WTC11 (cell line): ENCODE measurements around the gene MYL5. TPM values are rescaled to one million over a fixed set of nuclear protein-coding genes. Genes with fewer than 3 reads are reported as not detected.

Source experiments
- E2F1 ChIP-seq: sonication (generic); formaldehyde crosslinking; IDR thresholded peaks from 2 replicates; pipeline ENCODE4 v1.8.0; 2022; ENCODE audit warnings: mild to moderate bottlenecking, missing genetic modification reagents
- ETV6 ChIP-seq: sonication (generic); formaldehyde crosslinking; IDR thresholded peaks from 2 replicates; pipeline ENCODE4 v1.8.1; 2022; ENCODE audit warnings: mild to moderate bottlenecking, missing genetic modification reagents
- FOXP1 ChIP-seq: sonication (generic); formaldehyde crosslinking; IDR thresholded peaks from 2 replicates; pipeline ENCODE4 v1.8.0; 2022; ENCODE audit warnings: missing genetic modification reagents, mild to moderate bottlenecking, moderate library complexity, borderline replicate concordance
- GABPB1 ChIP-seq: sonication (generic); formaldehyde crosslinking; IDR thresholded peaks from 2 replicates; pipeline ENCODE4 v1.8.1; 2023; ENCODE audit warnings: mild to moderate bottlenecking, missing genetic modification reagents
- GRHL2 ChIP-seq: fragments of 250-450 bp; sonication (Bioruptor Pico); IDR thresholded peaks from 2 replicates; pipeline ENCODE4 v1.8.0; 2022; ENCODE audit warnings: mild to moderate bottlenecking, moderate library complexity; ENCODE audit not compliant: insufficient replicate concordance, severe bottlenecking
- HMGXB4 ChIP-seq: sonication (generic); formaldehyde crosslinking; IDR thresholded peaks from 2 replicates; pipeline ENCODE4 v1.8.1; 2023; ENCODE audit warnings: mild to moderate bottlenecking, moderate library complexity, missing genetic modification reagents
- IRF1 ChIP-seq: sonication (generic); formaldehyde crosslinking; IDR thresholded peaks from 2 replicates; pipeline ENCODE4 v1.8.0; 2023; ENCODE audit warnings: missing genetic modification reagents
- IRF2 ChIP-seq: sonication (generic); formaldehyde crosslinking; IDR thresholded peaks from 2 replicates; pipeline ENCODE4 v1.8.0; 2022; ENCODE audit warnings: low read depth, missing genetic modification reagents, borderline replicate concordance
- KAT7 ChIP-seq: sonication (generic); formaldehyde crosslinking; IDR thresholded peaks from 2 replicates; pipeline ENCODE4 v1.8.1; 2023; ENCODE audit warnings: missing genetic modification reagents, mild to moderate bottlenecking, borderline replicate concordance
- NFATC4 ChIP-seq: fragments of 250-450 bp; sonication (Bioruptor Pico); IDR thresholded peaks from 2 replicates; pipeline ENCODE4 v1.9.0; 2021; ENCODE audit warnings: mild to moderate bottlenecking
- NFYB ChIP-seq: sonication (generic); formaldehyde crosslinking; conservative IDR thresholded peaks from 2 replicates; pipeline ENCODE4 v1.8.0; 2022; ENCODE audit warnings: low read depth, missing genetic modification reagents
- NR1H2 ChIP-seq: sonication (generic); formaldehyde crosslinking; IDR thresholded peaks from 2 replicates; pipeline ENCODE4 v1.9.0; 2021; ENCODE audit warnings: mild to moderate bottlenecking, moderate library complexity, missing genetic modification reagents
- NR3C1 ChIP-seq: sonication (generic); formaldehyde crosslinking; conservative IDR thresholded peaks from 2 replicates; pipeline ENCODE4 v1.8.1; 2023; ENCODE audit warnings: low read depth, mild to moderate bottlenecking, missing genetic modification reagents
- RORB ChIP-seq: fragments of 250-450 bp; sonication (Bioruptor Pico); IDR thresholded peaks from 2 replicates; pipeline ENCODE4 v1.9.0; 2021; ENCODE audit warnings: mild to moderate bottlenecking
- TEAD1 ChIP-seq: sonication (generic); formaldehyde crosslinking; IDR thresholded peaks from 2 replicates; pipeline ENCODE4 v1.8.0; 2022; ENCODE audit warnings: mild to moderate bottlenecking, missing genetic modification reagents
- TEAD4 ChIP-seq: sonication (generic); formaldehyde crosslinking; IDR thresholded peaks from 2 replicates; pipeline ENCODE4 v1.8.0; 2022; ENCODE audit warnings: mild to moderate bottlenecking, missing genetic modification reagents
- ZBTB21 ChIP-seq: sonication (generic); formaldehyde crosslinking; IDR thresholded peaks from 2 replicates; pipeline ENCODE4 v1.8.1; 2023; ENCODE audit warnings: mild to moderate bottlenecking, missing genetic modification reagents, borderline replicate concordance
- ZMAT4 ChIP-seq: fragments of 250-450 bp; sonication (Bioruptor Pico); IDR thresholded peaks from 2 replicates; pipeline ENCODE4 v1.9.0; 2021; ENCODE audit warnings: mild to moderate bottlenecking
- ZNF317 ChIP-seq: sonication (generic); formaldehyde crosslinking; IDR thresholded peaks from 2 replicates; pipeline ENCODE4 v1.8.1; 2023; ENCODE audit warnings: low read depth, mild to moderate bottlenecking, moderate library complexity, missing genetic modification reagents, borderline replicate concordance
- ZNF532 ChIP-seq: fragments of 250-450 bp; sonication (Bioruptor Pico); IDR thresholded peaks from 2 replicates; pipeline ENCODE4 v1.9.0; 2021; ENCODE audit warnings: mild to moderate bottlenecking, borderline replicate concordance
- ZSCAN18 ChIP-seq: fragments of 250-450 bp; sonication (Bioruptor Pico); IDR thresholded peaks from 2 replicates; pipeline ENCODE4 v2.1.2; 2022; ENCODE audit warnings: mild to moderate bottlenecking, moderate library complexity
- total RNA-seq: library from RNA; stranded (reverse); gene quantifications from 3 replicates; pipeline ENCODE4 v1.2.3, GENCODE V29; 2021
- TF ChIP-seq, protein P1 (sequence below): sonication (generic); formaldehyde crosslinking; IDR thresholded peaks from 2 replicates; pipeline ENCODE4 v1.8.0; 2022; ENCODE audit warnings: missing genetic modification reagents
- TF ChIP-seq, protein P2 (sequence below): sonication (generic); formaldehyde crosslinking; IDR thresholded peaks from 2 replicates; pipeline ENCODE4 v1.8.1; 2022; ENCODE audit warnings: low read depth, missing genetic modification reagents, borderline replicate concordance

The MYL5 gene
- total RNA-seq, 1 experiment from 2014 or later: 22.2 TPM

- no peak for TF ChIP-seq RORB (CRISPR knock-in tag)
- no peak for TF ChIP-seq IRF2 (CRISPR knock-in tag)
- TF ChIP-seq, protein P1, sequence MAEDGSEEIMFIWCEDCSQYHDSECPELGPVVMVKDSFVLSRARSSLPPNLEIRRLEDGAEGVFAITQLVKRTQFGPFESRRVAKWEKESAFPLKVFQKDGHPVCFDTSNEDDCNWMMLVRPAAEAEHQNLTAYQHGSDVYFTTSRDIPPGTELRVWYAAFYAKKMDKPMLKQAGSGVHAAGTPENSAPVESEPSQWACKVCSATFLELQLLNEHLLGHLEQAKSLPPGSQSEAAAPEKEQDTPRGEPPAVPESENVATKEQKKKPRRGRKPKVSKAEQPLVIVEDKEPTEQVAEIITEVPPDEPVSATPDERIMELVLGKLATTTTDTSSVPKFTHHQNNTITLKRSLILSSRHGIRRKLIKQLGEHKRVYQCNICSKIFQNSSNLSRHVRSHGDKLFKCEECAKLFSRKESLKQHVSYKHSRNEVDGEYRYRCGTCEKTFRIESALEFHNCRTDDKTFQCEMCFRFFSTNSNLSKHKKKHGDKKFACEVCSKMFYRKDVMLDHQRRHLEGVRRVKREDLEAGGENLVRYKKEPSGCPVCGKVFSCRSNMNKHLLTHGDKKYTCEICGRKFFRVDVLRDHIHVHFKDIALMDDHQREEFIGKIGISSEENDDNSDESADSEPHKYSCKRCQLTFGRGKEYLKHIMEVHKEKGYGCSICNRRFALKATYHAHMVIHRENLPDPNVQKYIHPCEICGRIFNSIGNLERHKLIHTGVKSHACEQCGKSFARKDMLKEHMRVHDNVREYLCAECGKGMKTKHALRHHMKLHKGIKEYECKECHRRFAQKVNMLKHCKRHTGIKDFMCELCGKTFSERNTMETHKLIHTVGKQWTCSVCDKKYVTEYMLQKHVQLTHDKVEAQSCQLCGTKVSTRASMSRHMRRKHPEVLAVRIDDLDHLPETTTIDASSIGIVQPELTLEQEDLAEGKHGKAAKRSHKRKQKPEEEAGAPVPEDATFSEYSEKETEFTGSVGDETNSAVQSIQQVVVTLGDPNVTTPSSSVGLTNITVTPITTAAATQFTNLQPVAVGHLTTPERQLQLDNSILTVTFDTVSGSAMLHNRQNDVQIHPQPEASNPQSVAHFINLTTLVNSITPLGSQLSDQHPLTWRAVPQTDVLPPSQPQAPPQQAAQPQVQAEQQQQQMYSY (CRISPR knock-in tag): no peak
- no peak for TF ChIP-seq ZMAT4 (CRISPR knock-in tag)
- no peak for TF ChIP-seq IRF1 (CRISPR knock-in tag)
- no peak for TF ChIP-seq FOXP1 (CRISPR knock-in tag)
- TF ChIP-seq ZSCAN18 (CRISPR knock-in tag): no peak
- TF ChIP-seq, protein P2, sequence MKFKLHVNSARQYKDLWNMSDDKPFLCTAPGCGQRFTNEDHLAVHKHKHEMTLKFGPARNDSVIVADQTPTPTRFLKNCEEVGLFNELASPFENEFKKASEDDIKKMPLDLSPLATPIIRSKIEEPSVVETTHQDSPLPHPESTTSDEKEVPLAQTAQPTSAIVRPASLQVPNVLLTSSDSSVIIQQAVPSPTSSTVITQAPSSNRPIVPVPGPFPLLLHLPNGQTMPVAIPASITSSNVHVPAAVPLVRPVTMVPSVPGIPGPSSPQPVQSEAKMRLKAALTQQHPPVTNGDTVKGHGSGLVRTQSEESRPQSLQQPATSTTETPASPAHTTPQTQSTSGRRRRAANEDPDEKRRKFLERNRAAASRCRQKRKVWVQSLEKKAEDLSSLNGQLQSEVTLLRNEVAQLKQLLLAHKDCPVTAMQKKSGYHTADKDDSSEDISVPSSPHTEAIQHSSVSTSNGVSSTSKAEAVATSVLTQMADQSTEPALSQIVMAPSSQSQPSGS: peak; percentile 72; the same call in 1 of the 2 replicates
- 0 out of 2 replicates have a peak, but pooled peaks have one; percentile 13 for TF ChIP-seq KAT7 (CRISPR knock-in tag)
- no peak for TF ChIP-seq GRHL2
- TF ChIP-seq ZNF317 (CRISPR knock-in tag): no peak
- no peak for TF ChIP-seq ZNF532 (CRISPR knock-in tag)
- TF ChIP-seq ETV6: peak; percentile 63
- TF ChIP-seq E2F1 (CRISPR knock-in tag): no peak
- TF ChIP-seq NFYB: no peak
- TF ChIP-seq TEAD1 (CRISPR knock-in tag): no peak
- TF ChIP-seq NR1H2: no peak
- no peak for TF ChIP-seq TEAD4 (CRISPR knock-in tag)
- TF ChIP-seq NR3C1: no peak
- peak; percentile 88 for TF ChIP-seq HMGXB4
- TF ChIP-seq GABPB1: peak; percentile 77
- no peak for TF ChIP-seq NFATC4 (CRISPR knock-in tag)
- TF ChIP-seq ZBTB21 (CRISPR knock-in tag): peak; percentile 94
These were observed at the start of gene MYL5, which contains the start of gene ATP5ME (continued) for GRCh38 chr4:674172-675035.
